Activated B cell treated with CpG ODN at 0.5 μM for 24 hours (primary cell): ENCODE results near the gene CAMSAP1. TPM values are rescaled to one million over a fixed set of nuclear protein-coding genes. Genes with fewer than 3 reads are reported as not detected.

Source experiments
- ATAC-seq: fragments of 200-7000 bp; cut with Tn5 transposase; one replicate; pipeline ENCODE4 v1.10.0; 2021; ENCODE audit warnings: low read depth, mild to moderate bottlenecking, moderate library complexity
- CTCF ChIA-PET: fragments of 350-600 bp; sonication (Branson Sonifier 250); formaldehyde crosslinking; loops from one replicate; lab custom pipeline; 2021; ENCODE audit warnings: antibody characterized with exemption; lab: Charles Lee
- POLR2A ChIA-PET: fragments of 350-600 bp; sonication (Branson Sonifier 250); formaldehyde crosslinking; loops from one replicate; lab custom pipeline; 2021; ENCODE audit warnings: antibody characterized with exemption; lab: Charles Lee
- DNase-seq: peaks from one replicate; pipeline ENCODE4 v3.0.0; 2022
- H3K27ac Mint-ChIP-seq: one replicate; pipeline ENCODE4 v1.8.0; 2020; ENCODE audit warnings: mixed read lengths
- H3K27me3 Mint-ChIP-seq: one replicate; pipeline ENCODE4 v1.8.0; 2021; ENCODE audit warnings: mixed read lengths
- H3K36me3 Mint-ChIP-seq: one replicate; pipeline ENCODE4 v1.8.0; 2021; ENCODE audit warnings: low read depth, mixed read lengths
- H3K4me1 Mint-ChIP-seq: one replicate; pipeline ENCODE4 v1.8.0; 2021; ENCODE audit warnings: mixed read lengths
- H3K4me3 Mint-ChIP-seq: one replicate; pipeline ENCODE4 v1.8.0; 2020; ENCODE audit warnings: mild to moderate bottlenecking, mixed read lengths
- H3K9me3 Mint-ChIP-seq: one replicate; pipeline ENCODE4 v1.8.0; 2020; ENCODE audit warnings: mixed read lengths
- intact Hi-C: fragments of 100-400 bp; cut with micrococcal nuclease; formaldehyde crosslinking; loops from one replicate; pipeline ENCODE4 v1.15.1; 2024
- total RNA-seq: library from RNA; stranded (reverse); gene quantifications from 2 replicates; pipeline ENCODE4 v1.2.3, GENCODE V29; 2022
- TF ChIP-seq, protein P1 (sequence below): fragments of 200-600 bp; IDR thresholded peaks from one replicate; pipeline ENCODE4 v1.8.0; 2022; ENCODE audit warnings: antibody characterized with exemption, mild to moderate bottlenecking

Gene CAMSAP1
- total RNA-seq, 1 donor from 2014 or later, result 16.9 TPM

- Mint-ChIP-seq H3K36me3 (peaks cover 23% of the 10 kb centered on the region), H3K9me3 (no peaks in the 10 kb centered on the region), H3K27me3 (no peaks in the 10 kb centered on the region), H3K4me3 (no peak overlapping the region), H3K4me1 (peaks cover 21% of the 10 kb centered on the region), H3K27ac (no peak overlapping the region)
- DNase-seq (no peak), ATAC-seq (no peak)
- intact Hi-C loops, result no loop called here
- POLR2A ChIA-PET, result no interaction called here
- TF ChIP-seq, protein P1, sequence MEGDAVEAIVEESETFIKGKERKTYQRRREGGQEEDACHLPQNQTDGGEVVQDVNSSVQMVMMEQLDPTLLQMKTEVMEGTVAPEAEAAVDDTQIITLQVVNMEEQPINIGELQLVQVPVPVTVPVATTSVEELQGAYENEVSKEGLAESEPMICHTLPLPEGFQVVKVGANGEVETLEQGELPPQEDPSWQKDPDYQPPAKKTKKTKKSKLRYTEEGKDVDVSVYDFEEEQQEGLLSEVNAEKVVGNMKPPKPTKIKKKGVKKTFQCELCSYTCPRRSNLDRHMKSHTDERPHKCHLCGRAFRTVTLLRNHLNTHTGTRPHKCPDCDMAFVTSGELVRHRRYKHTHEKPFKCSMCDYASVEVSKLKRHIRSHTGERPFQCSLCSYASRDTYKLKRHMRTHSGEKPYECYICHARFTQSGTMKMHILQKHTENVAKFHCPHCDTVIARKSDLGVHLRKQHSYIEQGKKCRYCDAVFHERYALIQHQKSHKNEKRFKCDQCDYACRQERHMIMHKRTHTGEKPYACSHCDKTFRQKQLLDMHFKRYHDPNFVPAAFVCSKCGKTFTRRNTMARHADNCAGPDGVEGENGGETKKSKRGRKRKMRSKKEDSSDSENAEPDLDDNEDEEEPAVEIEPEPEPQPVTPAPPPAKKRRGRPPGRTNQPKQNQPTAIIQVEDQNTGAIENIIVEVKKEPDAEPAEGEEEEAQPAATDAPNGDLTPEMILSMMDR, result no peak
- CTCF ChIA-PET, result no interaction called here
Observed at GRCh38 chr9:135882011-135882410, 25.3 kb downstream of the CAMSAP1 start.

GRCh38 chr9:135880438-135880837, 26.9 kb downstream of the CAMSAP1 start:
- Mint-ChIP-seq H3K27ac (no peak overlapping the region), H3K27me3 (no peaks in the 10 kb centered on the region), H3K36me3 (peaks cover 30% of the 10 kb centered on the region), H3K9me3 (no peaks in the 10 kb centered on the region), H3K4me3 (no peak overlapping the region), H3K4me1 (peaks cover 11% of the 10 kb centered on the region)
- ChIA-PET CTCF (no interaction called here), POLR2A (no interaction called here)
- intact Hi-C loops, result no loop called here
- no peak for ATAC-seq
- TF ChIP-seq, protein P1, result no peak
- no peak for DNase-seq

DNA sequence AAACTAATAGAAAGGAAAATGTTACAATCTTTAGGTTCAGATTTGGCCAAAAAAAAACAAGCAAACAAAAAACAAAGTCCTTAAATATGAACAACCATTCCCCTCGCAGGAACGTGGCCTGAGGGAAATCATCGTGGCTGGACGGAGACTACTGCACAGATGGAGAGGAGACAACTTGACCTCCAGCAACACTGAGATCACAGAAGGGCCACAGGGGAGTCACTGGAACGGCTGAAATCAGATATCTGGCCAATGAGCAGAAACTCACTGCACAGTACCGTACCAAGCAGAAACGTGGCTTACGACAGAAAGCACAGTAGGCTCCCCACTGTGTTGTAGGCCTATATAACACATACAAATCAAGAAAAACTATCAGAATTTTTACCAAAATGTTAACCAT, 27.7 kb downstream of the CAMSAP1 start:
- H3K27me3 Mint-ChIP-seq, result no peaks in the 10 kb centered on the region
- no peaks in the 10 kb centered on the region for H3K9me3 Mint-ChIP-seq
- CTCF ChIA-PET, result no interaction called here
- H3K36me3 Mint-ChIP-seq, result peaks cover 30% of the 10 kb centered on the region
- no peak overlapping the region for H3K4me3 Mint-ChIP-seq
- H3K27ac Mint-ChIP-seq, result no peak overlapping the region
- H3K4me1 Mint-ChIP-seq, result peaks cover 7% of the 10 kb centered on the region
- POLR2A ChIA-PET, result no interaction called here
- TF ChIP-seq, protein P1, result no peak
- intact Hi-C loops, result no loop called here
- ATAC-seq (no peak), DNase-seq (no peak)

GRCh38 chr9:135879237-135879601, 28.1 kb downstream of the CAMSAP1 start:
- peaks cover 7% of the 10 kb centered on the region for H3K4me1 Mint-ChIP-seq
- H3K9me3 Mint-ChIP-seq, result no peaks in the 10 kb centered on the region
- DNase-seq (no peak), ATAC-seq (no peak)
- intact Hi-C loops, result no loop called here
- TF ChIP-seq, protein P1, result no peak
- peaks cover 30% of the 10 kb centered on the region for H3K36me3 Mint-ChIP-seq
- H3K4me3 Mint-ChIP-seq, result no peak overlapping the region
- ChIA-PET POLR2A (no interaction called here), CTCF (no interaction called here)
- H3K27ac Mint-ChIP-seq, result no peak overlapping the region
- H3K27me3 Mint-ChIP-seq, result no peaks in the 10 kb centered on the region

DNA sequence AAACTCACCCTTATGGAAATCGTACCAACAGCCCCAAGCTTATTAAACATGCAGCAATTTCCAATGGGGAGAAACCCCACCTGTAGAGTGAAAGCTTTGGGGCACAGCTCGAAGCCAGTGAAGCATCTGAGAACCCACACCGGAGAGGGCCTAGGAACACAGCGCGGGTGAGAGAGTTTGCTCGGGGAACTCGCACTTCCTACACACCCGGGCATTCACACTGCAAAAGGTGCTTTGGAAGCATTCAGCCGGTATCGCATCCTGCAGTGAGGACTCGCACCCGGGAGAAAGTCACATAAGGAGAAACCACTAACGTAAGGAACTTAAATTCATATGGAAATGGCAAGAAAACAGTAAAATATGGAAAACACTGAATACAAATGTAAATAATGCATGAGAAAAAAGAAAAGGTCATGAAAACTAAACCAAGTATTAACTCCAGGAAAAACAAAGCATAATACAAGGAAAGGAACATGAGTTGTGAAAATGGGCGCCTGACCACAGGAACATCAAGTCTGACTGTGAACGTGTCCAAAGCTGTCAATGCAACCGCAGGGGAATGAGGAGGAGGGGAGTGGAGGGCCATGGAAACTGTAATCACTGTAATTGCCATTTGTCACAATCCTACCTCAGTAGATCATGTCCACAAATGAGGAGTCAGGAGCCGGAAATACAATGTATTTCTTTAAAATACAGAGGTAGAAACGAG, 28.7 kb downstream of the CAMSAP1 start:
- Mint-ChIP-seq H3K27ac (no peak overlapping the region), H3K27me3 (no peaks in the 10 kb centered on the region), H3K4me3 (no peak overlapping the region), H3K36me3 (peaks cover 30% of the 10 kb centered on the region), H3K4me1 (peaks cover 7% of the 10 kb centered on the region), H3K9me3 (no peaks in the 10 kb centered on the region)
- intact Hi-C loops, result no loop called here
- DNase-seq, result no peak
- CTCF ChIA-PET, result no interaction called here
- TF ChIP-seq, protein P1, result no peak
- no peak for ATAC-seq
- POLR2A ChIA-PET, result no interaction called here
